Measurements from ENCODE around the gene ABCE1. TPM values are rescaled to one million over a fixed set of nuclear protein-coding genes. Genes with fewer than 3 reads are reported as not detected.
A peak's percentile ranks its signal among the peaks of the same experiment; 100 is the strongest.

The ABCE1 gene
- total RNA-seq, 4 donors from 2014 or later, result 53.5 to 78.0 (median 64.7) TPM

GRCh38 chr4:145056325-145057130 lies 41.6 kb upstream of the ABCE1 start:
- TF ChIP-seq POLR2A (IDR thresholded peaks at IDR 0.05) (no peak), EP300 (IDR thresholded peaks at IDR 0.05) (no peak)
- TF ChIP-seq, protein P1, sequence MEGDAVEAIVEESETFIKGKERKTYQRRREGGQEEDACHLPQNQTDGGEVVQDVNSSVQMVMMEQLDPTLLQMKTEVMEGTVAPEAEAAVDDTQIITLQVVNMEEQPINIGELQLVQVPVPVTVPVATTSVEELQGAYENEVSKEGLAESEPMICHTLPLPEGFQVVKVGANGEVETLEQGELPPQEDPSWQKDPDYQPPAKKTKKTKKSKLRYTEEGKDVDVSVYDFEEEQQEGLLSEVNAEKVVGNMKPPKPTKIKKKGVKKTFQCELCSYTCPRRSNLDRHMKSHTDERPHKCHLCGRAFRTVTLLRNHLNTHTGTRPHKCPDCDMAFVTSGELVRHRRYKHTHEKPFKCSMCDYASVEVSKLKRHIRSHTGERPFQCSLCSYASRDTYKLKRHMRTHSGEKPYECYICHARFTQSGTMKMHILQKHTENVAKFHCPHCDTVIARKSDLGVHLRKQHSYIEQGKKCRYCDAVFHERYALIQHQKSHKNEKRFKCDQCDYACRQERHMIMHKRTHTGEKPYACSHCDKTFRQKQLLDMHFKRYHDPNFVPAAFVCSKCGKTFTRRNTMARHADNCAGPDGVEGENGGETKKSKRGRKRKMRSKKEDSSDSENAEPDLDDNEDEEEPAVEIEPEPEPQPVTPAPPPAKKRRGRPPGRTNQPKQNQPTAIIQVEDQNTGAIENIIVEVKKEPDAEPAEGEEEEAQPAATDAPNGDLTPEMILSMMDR (IDR thresholded peaks at IDR 0.05), result no peak
- Histone ChIP-seq H3K9me3 (no peaks in the 10 kb centered on the region), H3K27me3 (no peaks in the 10 kb centered on the region), H3K36me3 (peaks cover 0 to 7% (median 0%) of the 10 kb centered on the region in 3 donors), H3K4me3 (no peak overlapping the region), H3K4me1 (peaks cover 0 to 20% (median 0%) of the 10 kb centered on the region in 4 donors), H3K27ac (no peak overlapping the region)
- no peak for DNase-seq (ENCODE audit: low spot score in 2 of 2)
- WGBS, 2 donors, result 92% methylated on average over 6 of the region's 6 CpGs

GRCh38 chr4:145058256-145058655 lies 39.9 kb upstream of the ABCE1 start:
- no peak for DNase-seq (ENCODE audit: low spot score in 2 of 2)
- no peak overlapping the region for H3K4me3 ChIP-seq
- H3K27ac ChIP-seq, result no peak overlapping the region
- TF ChIP-seq EP300 (IDR thresholded peaks at IDR 0.05), result no peak
- TF ChIP-seq, protein P1 (IDR thresholded peaks at IDR 0.05), result no peak
- TF ChIP-seq POLR2A (IDR thresholded peaks at IDR 0.05), result no peak
- H3K4me1 ChIP-seq, result peaks cover 0 to 20% (median 0%) of the 10 kb centered on the region in 4 donors
- peaks cover 0 to 15% (median 0%) of the 10 kb centered on the region in 3 donors for H3K36me3 ChIP-seq
- no peaks in the 10 kb centered on the region for H3K9me3 ChIP-seq
- H3K27me3 ChIP-seq, result no peaks in the 10 kb centered on the region

GRCh38 chr4:145061318-145061920 lies 36.7 kb upstream of the ABCE1 start:
- WGBS, 2 donors, result 59 to 61% methylated on average over 6 of the region's 6 CpGs
- Histone ChIP-seq H3K27me3 (no peaks in the 10 kb centered on the region), H3K9me3 (no peaks in the 10 kb centered on the region), H3K4me1 (peaks cover 0 to 36% (median 6%) of the 10 kb centered on the region in 4 donors), H3K36me3 (peaks cover 0 to 8% (median 0%) of the 10 kb centered on the region in 3 donors), H3K27ac (no peak overlapping the region), H3K4me3 (no peak overlapping the region)
- TF ChIP-seq, protein P1 (IDR thresholded peaks at IDR 0.05), result peak; percentile 10 to 62 (median 46)
- TF ChIP-seq EP300 (IDR thresholded peaks at IDR 0.05), result no peak
- DNase-seq (ENCODE audit: low spot score in 2 of 2), result no peak

DNA sequence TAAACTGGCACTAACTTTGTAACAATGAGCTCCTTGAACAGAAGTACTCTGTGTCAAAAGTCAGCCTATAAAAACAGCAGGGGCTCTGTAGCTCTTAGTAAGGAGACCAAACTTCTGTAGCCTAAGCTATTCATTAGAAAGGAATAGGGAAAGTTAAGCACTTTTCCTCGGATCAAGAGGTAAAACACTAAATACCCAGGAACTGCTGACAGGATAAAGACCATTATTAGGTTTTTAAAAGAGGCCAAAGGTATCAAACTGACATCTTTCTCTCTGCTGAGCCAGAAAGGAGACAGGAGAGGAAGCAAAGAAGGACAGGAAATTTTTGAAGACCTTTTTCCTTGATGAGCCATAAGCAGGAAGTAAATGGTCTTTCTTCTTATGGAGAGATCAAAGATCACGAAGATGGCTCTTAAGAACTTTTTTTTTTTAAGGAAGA lies 32.0 kb upstream of the ABCE1 start:
- no peaks in the 10 kb centered on the region for H3K27me3 ChIP-seq
- DNase-seq (ENCODE audit: low spot score in 2 of 2), result no peak
- TF ChIP-seq, protein P1 (IDR thresholded peaks at IDR 0.05), result no peak
- no peak for TF ChIP-seq POLR2A (IDR thresholded peaks at IDR 0.05)
- H3K36me3 ChIP-seq, result peaks cover 0 to 12% (median 0%) of the 10 kb centered on the region in 3 donors
- H3K27ac ChIP-seq, result peak overlapping the region in 2 of 4 donors; percentile 8 to 61
- H3K4me1 ChIP-seq, result peaks cover 0 to 24% (median 6%) of the 10 kb centered on the region in 4 donors
- H3K9me3 ChIP-seq, result no peaks in the 10 kb centered on the region
- H3K4me3 ChIP-seq, result no peak overlapping the region
- 37 to 39% methylated on average over 2 of the region's 2 CpGs for WGBS, 2 donors

DNA sequence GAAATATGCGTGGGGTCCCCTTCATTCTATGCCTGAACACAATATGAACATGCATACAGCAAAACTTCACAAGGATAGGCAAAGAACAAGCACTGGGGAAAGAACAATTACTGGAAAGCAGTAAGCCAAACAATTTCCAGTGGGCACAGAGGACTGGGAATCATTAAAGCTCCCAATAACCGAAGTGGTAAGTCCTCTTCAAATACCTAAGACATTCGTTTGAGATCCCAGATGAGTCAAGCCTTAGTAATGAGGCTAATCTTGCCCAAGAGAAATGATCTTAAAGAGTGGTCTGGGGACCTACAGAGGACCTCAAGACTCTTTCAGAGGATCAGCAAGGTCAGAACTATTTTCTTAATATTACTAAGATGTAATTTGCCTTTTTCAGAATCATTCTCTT lies 28.8 kb upstream of the ABCE1 start:
- Histone ChIP-seq H3K4me1 (peaks cover 0 to 20% (median 6%) of the 10 kb centered on the region in 4 donors), H3K9me3 (no peaks in the 10 kb centered on the region)
- 74 to 81% methylated on average over 3 of the region's 3 CpGs for WGBS, 2 donors

More for the DNA sequence above, 28.8 kb upstream of the ABCE1 start:
- H3K4me3 ChIP-seq, result no peak overlapping the region
- H3K36me3 ChIP-seq, result peaks cover 0 to 4% (median 0%) of the 10 kb centered on the region in 3 donors
- H3K27ac ChIP-seq, result no peak overlapping the region
- no peaks in the 10 kb centered on the region for H3K27me3 ChIP-seq
- DNase-seq (ENCODE audit: low spot score in 2 of 2), result no peak
- TF ChIP-seq, protein P1 (IDR thresholded peaks at IDR 0.05), result no peak
- TF ChIP-seq EP300 (IDR thresholded peaks at IDR 0.05) (no peak), POLR2A (IDR thresholded peaks at IDR 0.05) (no peak)

Measured in tibial nerve (tissue), 4 donors.